Peyer's patch (tissue), 4 donors: ENCODE measurements around the gene NTN1.

Experiments
- POLR2A ChIP-seq, 2 donors: fragments of 450-650 bp; IDR thresholded peaks; one replicate each; pipeline ENCODE4 v1.5.1; 2017; ENCODE audit warnings: antibody characterized with exemption in 2 of 2, mild to moderate bottlenecking in 2 of 2, moderate library complexity in 2 of 2
- TF ChIP-seq, protein P1 (sequence below), 6 experiments: fragments of 450-650 bp in 4 of 6; fragments of 200-600 bp in 2 of 6; sonication (generic) in 1 of 6; IDR thresholded peaks; one replicate each; pipeline ENCODE4 v1.5.1; 2017 to 2019; ENCODE audit warnings: antibody characterized with exemption in 6 of 6, mild to moderate bottlenecking in 3 of 6, moderate library complexity in 1 of 6

DNA sequence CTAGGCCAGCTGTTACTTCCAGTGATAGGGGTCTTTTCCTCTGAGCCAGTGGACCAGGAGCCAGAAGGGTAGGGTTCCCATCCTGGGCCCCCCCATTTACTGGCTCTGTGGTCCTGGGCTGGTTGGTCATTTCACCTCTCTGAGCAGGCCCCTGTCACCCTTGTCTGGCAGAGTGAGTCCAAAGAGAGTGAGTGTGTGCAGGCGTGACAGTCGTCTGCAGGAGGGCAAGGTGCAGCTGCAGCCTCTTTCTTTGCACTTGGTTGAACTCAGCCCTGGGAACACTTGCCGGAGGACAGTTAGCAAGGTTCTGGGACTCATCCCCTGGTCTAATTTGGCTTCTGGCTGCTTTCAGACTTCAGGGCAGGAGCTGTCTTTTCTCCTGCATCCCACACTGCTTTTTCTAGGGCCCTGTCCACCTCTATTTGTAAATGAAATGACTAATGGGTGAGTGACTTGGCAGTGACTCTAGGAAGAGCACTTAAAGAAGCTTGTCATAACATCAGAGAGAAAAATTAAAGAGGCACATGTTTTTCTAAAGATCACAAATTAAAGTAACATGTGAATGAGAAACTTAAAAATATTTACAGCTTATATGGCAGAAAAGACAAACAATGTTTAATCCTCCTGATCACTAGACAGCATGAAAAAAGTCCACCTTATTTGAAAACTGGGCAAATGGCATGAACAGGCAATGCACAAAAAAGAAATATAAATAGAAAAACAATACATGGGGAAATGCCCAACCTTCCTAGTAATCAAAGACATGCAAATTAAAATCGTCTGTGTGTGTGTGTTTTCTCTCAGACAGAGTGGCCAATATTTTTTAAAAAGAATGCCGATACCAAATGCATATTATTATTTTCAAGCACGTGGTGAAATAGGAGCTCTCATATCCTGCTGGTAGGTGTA lies 137.5 kb downstream of the NTN1 start:
- TF ChIP-seq, protein P1, sequence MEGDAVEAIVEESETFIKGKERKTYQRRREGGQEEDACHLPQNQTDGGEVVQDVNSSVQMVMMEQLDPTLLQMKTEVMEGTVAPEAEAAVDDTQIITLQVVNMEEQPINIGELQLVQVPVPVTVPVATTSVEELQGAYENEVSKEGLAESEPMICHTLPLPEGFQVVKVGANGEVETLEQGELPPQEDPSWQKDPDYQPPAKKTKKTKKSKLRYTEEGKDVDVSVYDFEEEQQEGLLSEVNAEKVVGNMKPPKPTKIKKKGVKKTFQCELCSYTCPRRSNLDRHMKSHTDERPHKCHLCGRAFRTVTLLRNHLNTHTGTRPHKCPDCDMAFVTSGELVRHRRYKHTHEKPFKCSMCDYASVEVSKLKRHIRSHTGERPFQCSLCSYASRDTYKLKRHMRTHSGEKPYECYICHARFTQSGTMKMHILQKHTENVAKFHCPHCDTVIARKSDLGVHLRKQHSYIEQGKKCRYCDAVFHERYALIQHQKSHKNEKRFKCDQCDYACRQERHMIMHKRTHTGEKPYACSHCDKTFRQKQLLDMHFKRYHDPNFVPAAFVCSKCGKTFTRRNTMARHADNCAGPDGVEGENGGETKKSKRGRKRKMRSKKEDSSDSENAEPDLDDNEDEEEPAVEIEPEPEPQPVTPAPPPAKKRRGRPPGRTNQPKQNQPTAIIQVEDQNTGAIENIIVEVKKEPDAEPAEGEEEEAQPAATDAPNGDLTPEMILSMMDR (IDR thresholded peaks at IDR 0.05): no peak
- no peak for TF ChIP-seq POLR2A (IDR thresholded peaks at IDR 0.05)
